Posterior vena cava (tissue), 2 donors: ENCODE data around the gene TTLL8. TPM values are rescaled to one million over a fixed set of nuclear protein-coding genes. Genes with fewer than 3 reads are reported as not detected.
"Not testable (repeated sequence)": the region's sequence is repeated elsewhere in the genome, so short reads cannot be mapped to it uniquely, and the experiment has no call there.

Experiments used
- DNase-seq: peaks from one replicate; pipeline ENCODE4 v3.0.0-alpha.2; 2020; ENCODE audit warnings: low spot score
- intact Hi-C, 2 donors: fragments of 100-400 bp; cut with DNase I; formaldehyde crosslinking; loops; one replicate each; pipeline versions ENCODE4 v1.14.1 to v1.14.2; 2022 to 2023
- long read RNA-seq, 2 donors: library from polyadenylated mRNA; unstranded; transcript quantifications; one replicate each; pipeline ENCODE4 v2.0.0, GENCODE V29; 2020 to 2021
- total RNA-seq, 2 donors: library from RNA; stranded (reverse); fragmentation: NEBNext Ultra II Directional; extraction: Animal tissue kit (Norgen Biotek cat#: 25700); gene quantifications; one replicate each; pipeline ENCODE4 v1.2.1, GENCODE V29; 2021
- donor health status: DM: yes; HTN: yes; CAD: no.
- donor health status: DM: yes; HTN: yes; CAD: no.

TTLL8 gene
- total RNA-seq, result not detected
- long read RNA-seq, donor 1, result 0 reads
- long read RNA-seq, donor 2, result 0 reads

GRCh38 chr22:50058061-50058905, at the start of gene TTLL8:
TSS of gene TTLL8 (minus strand) at chr22:50058298.
- DNase-seq, result peak; percentile 75
- intact Hi-C loops, result no loop called here

- intact Hi-C loops, result no loop called here
These were observed 49.4 kb upstream of the TTLL8 start for GRCh38 chr22:50107529-50107928.

GRCh38 chr22:50105208-50106100, 47.4 kb upstream of the TTLL8 start:
- peak; percentile 43 for DNase-seq
- intact Hi-C loops, result no loop called here

More at GRCh38 chr22:50107529-50107928, 49.4 kb upstream of the TTLL8 start:
- peak; percentile 74 for DNase-seq

GRCh38 chr22:50104141-50104544, 46.0 kb upstream of the TTLL8 start:
- intact Hi-C loops, result no loop called here
- peak; percentile 53 for DNase-seq

GRCh38 chr22:50102946-50103345, 44.8 kb upstream of the TTLL8 start:
- intact Hi-C loops, result no loop called here
- peak; percentile 59 for DNase-seq

GRCh38 chr22:50101870-50102565, 43.9 kb upstream of the TTLL8 start:
- DNase-seq, result peak; percentile 12
- intact Hi-C loops, result no loop called here

DNA sequence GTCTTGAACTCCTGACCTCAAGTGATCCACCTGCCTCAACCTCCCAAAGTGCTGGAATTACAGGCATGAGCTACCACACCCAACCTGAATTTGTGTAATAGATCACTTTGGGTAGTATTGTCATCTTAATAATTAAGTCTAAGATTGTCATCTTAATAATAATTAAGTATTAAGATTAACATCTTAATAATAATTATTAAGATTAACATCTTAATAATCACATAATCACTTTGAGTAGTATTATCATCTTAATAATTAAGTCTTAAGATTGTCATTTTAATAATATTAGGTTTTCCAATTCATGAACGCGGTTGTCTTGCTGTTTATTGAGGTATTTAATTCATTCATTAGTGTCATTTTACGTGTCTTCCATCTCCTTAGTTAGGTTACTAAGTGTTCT, 40.0 kb upstream of the TTLL8 start:
- no peak for DNase-seq
- intact Hi-C loops, result loop anchor here in 1 of 2 donors (5.0 kb wide), 1 partner anchor 211 kb away; no protein-coding TSS in a partner anchor

- intact Hi-C loops, result no loop called here
These were observed 34.2 kb upstream of the TTLL8 start for GRCh38 chr22:50092342-50092741.

DNA sequence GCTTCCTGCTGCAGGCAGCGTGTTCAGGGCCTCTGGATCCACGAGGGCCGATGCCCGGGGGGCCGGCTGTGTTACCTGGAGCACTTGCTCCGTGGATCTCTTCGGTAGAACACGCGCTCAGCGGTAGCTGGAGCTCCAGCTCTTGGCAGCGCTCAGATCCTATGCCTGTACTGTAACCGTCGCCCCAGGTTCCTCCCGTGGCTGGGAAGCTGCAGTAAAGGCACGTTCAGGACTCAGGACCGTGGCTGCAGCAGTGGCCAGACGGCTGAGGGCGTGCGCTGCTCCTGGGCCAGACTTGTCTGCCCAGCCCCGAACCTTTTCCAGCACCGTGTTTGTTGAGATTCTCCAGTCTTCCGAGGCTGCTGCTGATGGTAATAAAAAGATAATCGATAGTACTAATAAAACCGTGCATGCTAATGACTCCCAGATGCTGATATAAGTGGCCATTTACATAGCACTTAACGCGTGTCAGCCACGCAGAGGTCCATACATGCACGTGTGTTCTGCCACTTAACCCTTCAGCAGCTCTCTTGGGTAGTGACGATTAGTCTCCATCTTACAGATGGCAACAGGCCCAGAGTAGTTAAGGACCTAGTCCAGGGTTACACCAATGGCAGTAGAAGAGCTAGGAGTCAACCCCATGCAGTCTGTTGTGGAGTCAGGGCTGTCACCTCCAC, 33.1 kb upstream of the TTLL8 start:
- DNase-seq, result no peak

More at GRCh38 chr22:50092342-50092741, 34.2 kb upstream of the TTLL8 start:
- no peak for DNase-seq

DNA sequence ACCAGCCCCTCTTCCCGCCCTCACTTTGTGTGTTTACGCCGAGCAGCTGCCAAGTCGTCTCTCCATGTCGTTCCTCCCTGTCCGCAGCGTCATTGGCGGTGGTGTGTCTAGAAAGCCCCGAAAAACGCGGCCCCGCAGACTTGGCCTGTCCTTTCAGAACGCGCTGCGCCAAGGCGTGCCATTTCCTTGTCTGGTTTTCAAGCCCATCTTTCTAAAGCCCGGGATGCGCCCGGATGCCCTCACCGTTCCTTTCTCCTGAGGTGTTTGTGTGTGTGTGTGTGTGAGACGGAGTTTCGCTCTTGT, 32.3 kb upstream of the TTLL8 start:
- intact Hi-C loops, result no loop called here

More for the DNA sequence above, 33.1 kb upstream of the TTLL8 start:
- intact Hi-C loops, result no loop called here

GRCh38 chr22:50089682-50090411, 31.7 kb upstream of the TTLL8 start, which contains the start of gene MOV10L1:
TSS of gene MOV10L1 (plus strand) at chr22:50090006. CDS start at chr22:50090089, 83 bp downstream.
- intact Hi-C loops, result no loop called here
- no peak for DNase-seq

More for the DNA sequence above, 32.3 kb upstream of the TTLL8 start:
- no peak for DNase-seq

- DNase-seq, result no peak
These were observed 31.1 kb upstream of the TTLL8 start for GRCh38 chr22:50089231-50089630.

DNA sequence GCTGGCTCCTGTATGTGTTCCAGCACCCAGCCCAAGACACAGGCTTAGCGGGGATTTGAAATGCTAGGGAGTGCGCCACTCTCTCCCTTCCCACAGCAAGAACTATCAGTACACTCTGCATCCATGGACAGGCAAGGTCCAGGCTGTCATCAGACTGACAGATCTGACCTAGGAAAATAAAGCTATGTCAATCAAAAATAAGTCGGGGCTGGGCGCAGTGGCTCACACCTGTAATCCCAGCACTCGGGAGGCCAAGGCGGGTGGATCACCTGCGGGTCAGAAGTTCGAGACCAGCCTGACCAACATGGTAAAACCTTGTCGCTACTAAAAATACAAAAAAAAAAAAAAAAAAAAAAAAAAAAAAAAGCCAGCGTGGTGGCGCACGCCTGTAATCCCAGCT, 30.0 kb upstream of the TTLL8 start:
- intact Hi-C loops, result no loop called here
- no peak for DNase-seq

More at GRCh38 chr22:50089231-50089630, 31.1 kb upstream of the TTLL8 start:
- intact Hi-C loops, result no loop called here

- no peak for DNase-seq
- intact Hi-C loops, result no loop called here
These were observed 29.5 kb upstream of the TTLL8 start for GRCh38 chr22:50087646-50088045.

GRCh38 chr22:50086975-50087374, 28.9 kb upstream of the TTLL8 start:
- intact Hi-C loops, DNase-seq: not testable (repeated sequence)

DNA sequence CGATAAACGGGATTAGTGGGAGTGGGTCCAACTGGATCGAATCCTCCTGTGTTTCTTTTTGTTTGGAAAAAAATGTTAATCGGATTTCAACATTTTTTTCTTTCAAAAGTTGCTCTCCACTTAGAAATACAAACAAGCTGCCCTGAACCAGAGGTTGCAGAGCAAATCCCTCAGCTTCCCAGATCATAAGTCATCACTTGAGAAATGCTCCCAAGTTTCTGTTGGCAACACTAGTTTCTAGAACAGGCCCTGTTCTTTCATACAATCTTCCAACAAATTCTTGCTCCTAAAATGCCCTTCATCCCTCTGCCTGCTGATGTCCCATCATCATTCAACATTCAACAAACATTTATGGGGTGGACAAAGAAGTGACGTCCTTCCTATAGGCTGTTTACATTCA, 28.4 kb upstream of the TTLL8 start:
- intact Hi-C loops, result no loop called here

GRCh38 chr22:50085211-50085972, 27.3 kb upstream of the TTLL8 start, which contains the start of gene MLC1:
TSS of gene MLC1 (minus strand) at chr22:50085426. CDS start at chr22:50084902, 524 bp downstream.
- intact Hi-C loops, result no loop called here
- no peak for DNase-seq

More for the DNA sequence above, 28.4 kb upstream of the TTLL8 start:
- DNase-seq, result no peak
